Pancreas (tissue), 10 donors: ENCODE results near the gene EPHB3. TPM values are rescaled to one million over a fixed set of nuclear protein-coding genes. Genes with fewer than 3 reads are reported as not detected.
A peak's percentile ranks its signal among the peaks of the same experiment; 100 is the strongest.

Experiments used
- ATAC-seq, 4 donors: fragments of 200-7000 bp; cut with Tn5 transposase; one replicate each; pipeline versions ENCODE4 v1.8.0 to v1.9.1; 2020; ENCODE audit warnings: mild to moderate bottlenecking in 4 of 4, moderate library complexity in 4 of 4
- DNase-seq, 6 donors: peaks; one replicate each; pipeline ENCODE4 v3.0.0-alpha.2; 2020
- FAIRE-seq: peaks from 2 replicates; lab custom pipeline; 2012; peaks lifted over from hg19 to GRCh38; lab: Jason Lieb, UNC
- H3K27ac ChIP-seq, 4 donors: fragments of 200-600 bp; sonication (generic); 1 replicate in 3 of 4; 2 replicates in 1 of 4; pipeline versions ENCODE4 v1.5.0 to v1.8.0; 2020
- H3K27me3 ChIP-seq, 4 donors: fragments of 200-600 bp; one replicate each; pipeline ENCODE4 v1.8.0; 2021
- H3K36me3 ChIP-seq, 3 donors: fragments of 200-600 bp; sonication (generic) in 1 of 3; one replicate each; pipeline versions ENCODE4 v1.5.0 to v1.8.0; 2020 to 2021
- H3K4me1 ChIP-seq, 3 donors: fragments of 200-600 bp; one replicate each; pipeline ENCODE4 v1.8.0; 2021
- H3K4me3 ChIP-seq, 4 donors: fragments of 200-600 bp; sonication (generic) in 2 of 4; one replicate each; pipeline versions ENCODE4 v1.5.0 to v1.8.0; 2020 to 2021
- H3K9me3 ChIP-seq, 4 donors: fragments of 200-600 bp; one replicate each; pipeline ENCODE4 v1.8.0; 2021
- CTCF ChIP-seq, 4 donors: fragments of 200-600 bp; sonication (generic) in 3 of 4; IDR thresholded peaks; one replicate each; pipeline versions ENCODE4 v1.5.0 to v1.8.0; 2021; ENCODE audit warnings: antibody characterized with exemption in 4 of 4
- WGBS, 2 donors: extraction: QIAGEN DNeasy Blood & Tissue Kit; methylation state at CpG; one replicate each; pipeline ENCODE4 v1.1.7; 2013; 5-methylcytosine and 5-hydroxymethylcytosine counted together
- intact Hi-C, 3 donors: fragments of 100-400 bp; cut with DNase I; formaldehyde crosslinking; loops; one replicate each; pipeline versions ENCODE4 v1.11.1 to v1.14.2; 2022
- polyA plus RNA-seq, 2 donors: library from polyadenylated mRNA; stranded (reverse); fragments of 200-250 nt; gene quantifications; one replicate each; pipeline ENCODE4 v1.2.3, GENCODE V29; 2013
- total RNA-seq, 6 donors: library from RNA; stranded (reverse); fragmentation: NEBNext Ultra II Directional in 4 of 6; extraction: Animal tissue kit (Norgen Biotek cat#: 25700) in 4 of 6; gene quantifications; one replicate each; pipeline versions ENCODE4 v1.2.1 to v1.2.4, GENCODE V29; 2021 to 2023
- donor health status: healthy with polysubstance abuse.
- donor health status: DM: no; HTN: no; CAD: no; lungs with moderate emphysema.
- donor health status: DM: no; HTN: no; CAD: no.
- donor health status: control.
- donor health status: control.
- donor health status: Bipolar disorder and iron deficiency.
- donor health status: DM: yes; HTN: yes; CAD: no.
- donor health status: DM: no; HTN: no; CAD: no.
- donor health status: DM: no; HTN: no; CAD: no.
- donor health status: DM: yes; HTN: yes; CAD: no.

EPHB3 gene
- total and polyA plus RNA-seq, 8 donors = 5.8 to 17.3 (median 12.5) TPM

GRCh38 chr3:184585545-184585944 is 24.0 kb downstream of the EPHB3 start:
- intact Hi-C loops = no loop called here
- H3K4me3 ChIP-seq = no peak overlapping the region
- TF ChIP-seq CTCF (IDR thresholded peaks at IDR 0.05) = no peak
- DNase-seq = peak in 2 of 6 donors; percentile 32 to 51
- ATAC-seq = peak; percentile 19 to 74 (median 38)
- WGBS, 2 donors = 46 to 55% methylated on average over 6 of the region's 6 CpGs
- FAIRE-seq = no peak
- no peaks in the 10 kb centered on the region for H3K4me1 ChIP-seq
- H3K36me3 ChIP-seq = peaks cover 0 to 13% (median 0%) of the 10 kb centered on the region in 3 donors
- no peaks in the 10 kb centered on the region for H3K9me3 ChIP-seq
- no peak overlapping the region for H3K27ac ChIP-seq
- H3K27me3 ChIP-seq = no peaks in the 10 kb centered on the region

- WGBS, 2 donors = 89 to 94% methylated on average over 8 of the region's 8 CpGs
- DNase-seq (no peak), FAIRE-seq (no peak), ATAC-seq (peak in 1 of 4 donors; percentile 14)
- peaks cover 0 to under 1% (median 0%) of the 10 kb centered on the region in 3 donors for H3K36me3 ChIP-seq
- no peaks in the 10 kb centered on the region for H3K9me3 ChIP-seq
- H3K4me1 ChIP-seq = no peaks in the 10 kb centered on the region
- intact Hi-C loops = no loop called here
- H3K27ac ChIP-seq = no peak overlapping the region
- no peak for TF ChIP-seq CTCF (IDR thresholded peaks at IDR 0.05)
- no peaks in the 10 kb centered on the region for H3K27me3 ChIP-seq
- no peak overlapping the region for H3K4me3 ChIP-seq
Observed at GRCh38 chr3:184586851-184587250, 25.3 kb downstream of the EPHB3 start.

- Histone ChIP-seq H3K27ac (no peak overlapping the region), H3K4me3 (no peak overlapping the region), H3K27me3 (no peaks in the 10 kb centered on the region), H3K9me3 (no peaks in the 10 kb centered on the region), H3K4me1 (no peaks in the 10 kb centered on the region), H3K36me3 (no peaks in the 10 kb centered on the region)
- intact Hi-C loops = no loop called here
- DNase-seq (no peak), ATAC-seq (no peak), FAIRE-seq (no peak)
- WGBS, 2 donors = 89% methylated on average over 4 of the region's 4 CpGs
- no peak for TF ChIP-seq CTCF (IDR thresholded peaks at IDR 0.05)
Observed at GRCh38 chr3:184588776-184589175, 27.2 kb downstream of the EPHB3 start.

- FAIRE-seq = no peak
- H3K27ac ChIP-seq = no peak overlapping the region
- 43 to 45% methylated on average over 6 of the region's 6 CpGs for WGBS, 2 donors
- no peaks in the 10 kb centered on the region for H3K9me3 ChIP-seq
- H3K27me3 ChIP-seq = no peaks in the 10 kb centered on the region
- intact Hi-C loops = no loop called here
- no peaks in the 10 kb centered on the region for H3K4me1 ChIP-seq
- peak in 1 of 4 donors; percentile 31 for ATAC-seq
- TF ChIP-seq CTCF (IDR thresholded peaks at IDR 0.05) = no peak
- peak in 2 of 6 donors; percentile 57 to 66 for DNase-seq
- H3K4me3 ChIP-seq = no peak overlapping the region
- no peaks in the 10 kb centered on the region for H3K36me3 ChIP-seq
Observed at GRCh38 chr3:184590795-184591194, 29.2 kb downstream of the EPHB3 start.

GRCh38 chr3:184591789-184592188 is 30.2 kb downstream of the EPHB3 start:
- FAIRE-seq (no peak), ATAC-seq (no peak), DNase-seq (peak in 2 of 6 donors; percentile 12 to 36)
- Histone ChIP-seq H3K4me1 (no peaks in the 10 kb centered on the region), H3K27ac (no peak overlapping the region), H3K9me3 (no peaks in the 10 kb centered on the region), H3K36me3 (no peaks in the 10 kb centered on the region), H3K4me3 (no peak overlapping the region), H3K27me3 (no peaks in the 10 kb centered on the region)
- WGBS, 2 donors = 97% methylated on average over 6 of the region's 6 CpGs
- TF ChIP-seq CTCF (IDR thresholded peaks at IDR 0.05) = no peak
- intact Hi-C loops = no loop called here
